ENCODE results near the gene SAMSN1.

DNA sequence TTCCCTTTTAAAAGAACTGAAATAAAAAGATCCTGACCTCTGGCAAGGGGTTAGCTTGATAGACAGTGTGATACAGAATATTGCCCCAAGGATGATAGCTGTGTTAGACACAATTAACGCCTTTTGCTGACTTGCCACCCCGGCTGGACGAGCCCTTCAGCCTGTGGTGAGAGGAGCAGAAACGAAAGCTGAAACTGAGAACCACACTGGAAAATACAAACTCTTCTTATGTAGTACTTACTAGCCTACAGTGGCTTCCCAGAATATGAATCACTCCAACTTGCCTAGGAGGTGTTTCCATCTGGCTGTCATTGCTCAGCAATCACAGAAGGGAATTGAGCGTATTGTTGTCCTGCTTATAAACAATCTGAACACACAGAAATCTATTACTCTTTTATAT lies 22.9 kb downstream of the SAMSN1 start:
- TF ChIP-seq, protein P1, sequence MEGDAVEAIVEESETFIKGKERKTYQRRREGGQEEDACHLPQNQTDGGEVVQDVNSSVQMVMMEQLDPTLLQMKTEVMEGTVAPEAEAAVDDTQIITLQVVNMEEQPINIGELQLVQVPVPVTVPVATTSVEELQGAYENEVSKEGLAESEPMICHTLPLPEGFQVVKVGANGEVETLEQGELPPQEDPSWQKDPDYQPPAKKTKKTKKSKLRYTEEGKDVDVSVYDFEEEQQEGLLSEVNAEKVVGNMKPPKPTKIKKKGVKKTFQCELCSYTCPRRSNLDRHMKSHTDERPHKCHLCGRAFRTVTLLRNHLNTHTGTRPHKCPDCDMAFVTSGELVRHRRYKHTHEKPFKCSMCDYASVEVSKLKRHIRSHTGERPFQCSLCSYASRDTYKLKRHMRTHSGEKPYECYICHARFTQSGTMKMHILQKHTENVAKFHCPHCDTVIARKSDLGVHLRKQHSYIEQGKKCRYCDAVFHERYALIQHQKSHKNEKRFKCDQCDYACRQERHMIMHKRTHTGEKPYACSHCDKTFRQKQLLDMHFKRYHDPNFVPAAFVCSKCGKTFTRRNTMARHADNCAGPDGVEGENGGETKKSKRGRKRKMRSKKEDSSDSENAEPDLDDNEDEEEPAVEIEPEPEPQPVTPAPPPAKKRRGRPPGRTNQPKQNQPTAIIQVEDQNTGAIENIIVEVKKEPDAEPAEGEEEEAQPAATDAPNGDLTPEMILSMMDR (IDR thresholded peaks at IDR 0.05), result no peak
- no peak for TF ChIP-seq POLR2A (IDR thresholded peaks at IDR 0.05)

All from adrenal gland (tissue), 5 donors.